ENCODE data around the gene MBD5.

GRCh38 chr2:148063633-148064032 lies 42.7 kb downstream of the MBD5 start:
- no peak for TF ChIP-seq CTCF (IDR thresholded peaks at IDR 0.05)
- no peak for TF ChIP-seq POLR2A (IDR thresholded peaks at IDR 0.05)
